HG02678 (cell line): ENCODE results near the gene CPNE1.
"Not testable (repeated sequence)": the region's sequence is repeated elsewhere in the genome, so short reads cannot be mapped to it uniquely, and the experiment has no call there.

Experiments used
- ATAC-seq: cut with Tn5 transposase; IDR thresholded peaks from one replicate; pipeline ENCODE4 v1.9.1; 2021; ENCODE audit warnings: mild to moderate bottlenecking, moderate library complexity; ENCODE audit not compliant: unreplicated experiment

CPNE1 gene

DNA sequence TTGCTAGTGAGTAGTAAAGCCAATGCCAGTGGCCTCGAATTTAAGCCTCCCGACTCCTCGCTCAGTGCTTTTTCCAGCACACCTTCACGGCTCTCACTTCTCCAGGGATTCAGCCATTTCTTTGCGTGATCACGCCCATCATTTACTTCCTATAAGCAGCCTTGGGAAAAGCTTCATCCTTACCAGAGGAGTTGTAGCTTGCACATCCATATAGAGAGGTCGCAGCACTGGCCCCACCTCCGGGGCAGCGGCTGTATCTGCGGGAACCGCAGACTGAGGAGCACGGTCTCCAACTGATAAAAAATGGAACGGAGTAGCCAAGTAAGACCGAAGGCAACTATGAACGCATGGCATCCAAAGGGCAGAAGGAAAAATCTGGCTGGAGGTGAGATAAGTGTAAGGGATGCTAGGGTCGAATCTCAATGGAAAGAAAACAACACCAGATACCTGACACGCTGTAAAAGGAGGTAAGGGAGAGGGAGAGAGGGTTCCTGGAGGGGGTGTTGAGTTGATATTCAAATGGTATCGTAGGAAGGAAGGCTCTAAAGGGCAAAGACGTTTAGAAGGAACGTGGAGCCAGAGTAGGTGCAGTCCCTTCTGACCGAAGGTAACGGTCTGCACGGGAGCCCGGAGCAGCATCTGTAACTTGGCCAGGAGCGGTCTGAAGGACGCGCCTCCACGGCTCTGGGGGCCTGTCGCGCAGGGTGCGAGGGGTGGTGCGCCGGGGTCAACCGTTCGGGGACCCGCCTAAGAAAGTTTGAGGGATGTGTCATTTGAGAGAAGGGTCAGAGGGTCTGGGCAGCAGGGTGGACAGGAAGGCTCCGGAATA, 33.8 kb upstream of the CPNE1 start:
- ATAC-seq: peak; percentile 29

- no peak for ATAC-seq
Measured at GRCh38 chr20:35697696-35698297, 33.1 kb upstream of the CPNE1 start.

DNA sequence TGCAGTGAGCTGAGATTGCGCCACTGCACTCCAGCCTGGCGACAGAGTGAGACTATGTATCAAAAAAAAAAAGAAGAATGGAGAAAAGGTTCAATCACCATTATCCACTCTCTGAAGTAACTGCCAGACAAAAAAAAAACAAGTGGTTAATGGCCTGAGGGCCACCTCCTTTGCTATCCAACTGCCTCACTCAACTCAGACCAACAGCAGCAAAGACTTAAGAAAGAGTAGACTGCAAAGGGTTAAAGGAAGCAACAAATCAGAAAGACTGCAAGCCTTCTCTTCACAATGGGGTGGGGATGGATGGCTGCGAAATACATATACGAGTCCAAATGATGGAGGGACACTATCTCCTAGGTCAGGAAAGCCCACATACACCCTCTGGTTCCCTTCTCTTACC, 31.3 kb upstream of the CPNE1 start:
- ATAC-seq: no peak

DNA sequence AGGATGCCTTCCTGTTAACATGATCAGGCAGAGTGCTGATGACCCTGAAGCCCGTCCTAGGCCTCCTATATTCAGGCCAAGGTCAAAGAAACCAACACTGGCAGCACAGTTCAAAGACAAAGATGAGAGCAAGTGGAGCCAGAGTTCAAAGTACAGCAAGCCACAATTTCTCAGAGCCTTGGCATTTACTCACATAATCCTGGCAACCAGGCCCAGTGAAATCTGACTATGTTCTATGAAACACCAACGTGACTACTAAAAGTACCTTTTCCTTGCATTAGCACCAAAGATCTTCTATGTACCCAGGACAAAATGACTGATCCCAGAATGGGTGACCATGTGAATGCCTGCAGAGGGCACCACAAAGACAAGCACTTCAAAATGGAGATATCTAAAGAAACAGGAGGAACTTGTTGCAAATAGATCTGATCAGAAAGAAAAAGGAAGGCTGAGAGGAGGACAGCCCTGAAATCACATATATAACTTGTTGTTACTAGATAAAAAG, 30.6 kb upstream of the CPNE1 start:
- ATAC-seq: no peak

- ATAC-seq: no peak
Measured at GRCh38 chr20:35690265-35690664, 25.6 kb upstream of the CPNE1 start.

GRCh38 chr20:35686872-35687271, 22.2 kb upstream of the CPNE1 start:
- not testable (repeated sequence) for ATAC-seq

- not testable (repeated sequence) for ATAC-seq
Measured at GRCh38 chr20:35685368-35685767, 20.7 kb upstream of the CPNE1 start.

DNA sequence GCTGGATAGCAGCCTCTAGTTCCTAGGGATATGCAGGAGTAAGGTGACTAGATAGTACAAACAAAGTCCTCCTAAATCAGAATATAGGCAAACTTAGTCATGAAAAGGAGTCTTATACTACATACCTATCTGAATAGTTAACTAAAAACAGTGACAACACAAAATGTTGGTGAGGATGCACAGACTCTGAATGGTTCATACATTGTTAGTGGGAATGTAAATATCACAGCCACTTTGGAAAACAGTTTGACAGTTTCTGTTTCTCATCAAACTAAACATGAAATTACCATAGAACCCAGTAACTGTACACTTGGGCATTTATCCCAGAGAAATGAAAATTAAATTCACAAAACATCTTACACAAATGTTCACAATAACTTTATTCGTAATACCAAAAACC, 17.3 kb upstream of the CPNE1 start:
- no peak for ATAC-seq

DNA sequence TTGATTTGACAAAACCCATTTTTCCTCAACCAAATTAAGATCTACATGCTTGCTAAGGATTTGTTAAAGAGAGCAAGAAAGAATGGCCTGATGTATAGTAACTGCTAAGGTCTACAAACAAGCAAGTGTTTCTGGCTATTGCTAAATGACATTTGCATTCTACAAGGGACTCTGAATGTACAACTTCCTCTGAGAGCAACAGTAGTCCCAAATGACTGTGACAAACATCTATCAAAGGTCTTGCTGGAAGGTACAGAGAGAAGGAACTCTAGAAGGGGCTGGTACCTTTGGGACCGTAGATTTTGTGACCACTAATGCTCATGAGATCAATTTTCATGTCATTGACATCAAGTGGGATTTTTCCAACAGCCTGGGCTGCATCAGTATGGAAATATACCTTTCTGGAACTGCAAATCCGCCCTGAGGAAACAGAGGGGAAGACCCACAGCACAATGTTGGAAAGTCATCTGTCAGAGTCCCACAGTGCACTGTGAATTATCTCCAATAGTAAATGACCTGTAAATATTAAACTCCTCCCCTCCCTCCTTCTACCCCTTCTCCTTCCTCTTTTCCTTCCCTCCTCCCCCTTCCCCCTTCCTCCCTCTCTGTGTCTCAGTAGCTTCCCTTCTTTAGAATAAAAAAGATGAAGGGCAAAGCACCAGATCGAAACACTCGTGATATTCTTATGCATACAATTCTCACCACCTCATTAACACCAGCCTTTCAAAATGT, 15.9 kb upstream of the CPNE1 start:
- no peak for ATAC-seq

- ATAC-seq: no peak
Measured at GRCh38 chr20:35674921-35675320, 10.2 kb upstream of the CPNE1 start.

GRCh38 chr20:35673884-35674283, 9.2 kb upstream of the CPNE1 start:
- no peak for ATAC-seq

- ATAC-seq: no peak
Measured at GRCh38 chr20:35669681-35670080, 5.0 kb upstream of the CPNE1 start.

- ATAC-seq: no peak
Measured at GRCh38 chr20:35669221-35669620, 4.5 kb upstream of the CPNE1 start.

- no peak for ATAC-seq
Measured at GRCh38 chr20:35665949-35666288, 1.2 kb upstream of the CPNE1 start.

GRCh38 chr20:35663516-35664465, 909 bp downstream of the CPNE1 start:
- ATAC-seq: peak; percentile 37

DNA sequence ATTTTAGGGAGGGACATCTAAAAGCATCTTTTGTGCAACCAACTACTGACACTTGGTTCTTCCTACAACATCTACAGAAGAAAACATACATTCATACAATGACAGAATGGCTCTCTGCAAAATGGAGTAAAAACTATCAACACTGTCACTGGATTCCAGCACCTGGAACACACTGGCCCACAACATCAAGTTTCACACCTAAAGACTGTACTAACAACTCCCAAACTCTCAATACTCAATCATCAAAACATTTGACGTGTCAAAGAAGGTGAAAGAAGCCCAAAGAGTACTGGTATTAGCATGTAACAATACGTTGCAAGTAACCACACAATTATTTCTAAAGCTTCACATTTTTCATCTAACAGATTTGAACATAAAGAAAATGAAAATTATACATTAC, 2.1 kb downstream of the CPNE1 start:
- ATAC-seq: no peak

DNA sequence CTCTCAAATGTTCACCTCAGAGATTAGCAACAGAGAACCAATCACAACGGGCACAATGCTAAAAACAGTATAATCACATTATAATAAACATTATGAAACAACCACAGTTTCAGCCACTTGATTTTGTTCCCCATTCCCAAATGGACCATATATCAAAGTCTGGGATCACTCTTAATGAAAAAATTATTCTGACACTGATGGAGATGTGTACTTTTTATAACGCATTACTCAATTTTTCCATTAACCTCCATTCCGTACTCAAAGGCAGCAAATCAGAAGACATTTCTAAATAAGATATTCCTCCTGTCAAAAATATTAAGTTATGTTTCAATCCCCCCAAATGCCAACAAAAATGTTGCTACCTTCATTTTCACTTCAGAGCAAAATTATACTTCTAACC, 2.8 kb downstream of the CPNE1 start:
- ATAC-seq: no peak

GRCh38 chr20:35661053-35661452, 3.6 kb downstream of the CPNE1 start:
- ATAC-seq: no peak

DNA sequence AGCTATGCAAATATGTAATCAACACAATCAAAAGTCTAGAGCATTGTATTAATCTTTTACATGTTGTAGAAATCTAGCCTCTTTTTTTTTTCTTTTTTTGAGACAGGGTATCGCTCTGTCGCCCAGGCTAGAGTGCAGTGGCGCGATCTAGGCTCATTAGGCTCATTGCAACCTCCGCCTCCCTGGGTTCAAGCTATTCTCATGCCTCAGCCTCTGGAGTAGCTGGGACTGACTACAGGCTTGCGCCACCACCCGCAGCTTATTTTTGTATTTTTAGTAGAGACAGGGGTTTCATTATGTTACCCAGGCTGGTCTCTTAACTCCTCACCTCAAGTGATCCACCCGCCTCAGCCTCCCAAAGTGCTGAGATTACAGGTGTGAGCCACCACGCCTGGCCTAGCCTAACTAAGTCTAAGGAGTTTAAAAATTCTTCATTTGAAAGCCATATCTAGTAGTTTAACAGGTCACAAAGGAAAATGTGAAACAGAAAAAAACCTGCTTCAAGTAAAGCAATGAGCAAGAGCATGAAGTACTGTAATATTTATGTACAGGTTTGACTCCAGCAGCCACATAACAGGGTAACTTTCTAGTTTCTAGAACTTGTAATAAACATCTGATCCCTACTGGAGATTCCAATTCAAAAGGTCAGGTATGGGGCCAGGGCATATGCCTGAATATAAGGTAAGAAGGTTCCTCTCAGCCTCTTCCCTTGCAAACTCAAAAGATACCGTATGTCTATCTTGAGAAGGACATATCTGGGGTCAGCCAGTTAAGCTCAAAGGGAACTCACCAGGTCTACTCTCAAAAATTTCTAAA, 4.4 kb downstream of the CPNE1 start:
- ATAC-seq: no peak

- no peak for ATAC-seq
Measured at GRCh38 chr20:35657271-35657670, 7.4 kb downstream of the CPNE1 start.
